Vagina (tissue), 2 donors: Measurements from ENCODE around the gene MIXL1. TPM values are rescaled to one million over a fixed set of nuclear protein-coding genes. Genes with fewer than 3 reads are reported as not detected.
"Not testable (repeated sequence)": the region's sequence is repeated elsewhere in the genome, so short reads cannot be mapped to it uniquely, and the experiment has no call there.

Experiments used
- DNase-seq, 2 donors: peaks; one replicate each; pipeline ENCODE4 v3.0.0-alpha.2; 2017; ENCODE audit errors: extremely low spot score in 2 of 2
- H3K27ac ChIP-seq: fragments of 200-600 bp; sonication (generic); one replicate; pipeline ENCODE4 v1.5.1; 2019
- H3K27me3 ChIP-seq: fragments of 200-600 bp; sonication (generic); one replicate; pipeline ENCODE4 v1.5.1; 2019
- H3K36me3 ChIP-seq, 2 donors: fragments of 200-600 bp; sonication (generic); one replicate each; pipeline ENCODE4 v1.5.1; 2017 to 2019
- H3K4me1 ChIP-seq: fragments of 200-600 bp; sonication (generic); one replicate; pipeline ENCODE4 v1.5.1; 2019
- H3K4me3 ChIP-seq, 2 donors: fragments of 200-600 bp; sonication (generic); 1 replicate in 1 of 2; 2 replicates in 1 of 2; pipeline ENCODE4 v1.5.1; 2016 to 2019
- H3K9me3 ChIP-seq: fragments of 200-600 bp; sonication (generic); one replicate; pipeline ENCODE4 v1.5.1; 2019
- POLR2A ChIP-seq, 2 donors: fragments of 450-650 bp; IDR thresholded peaks; one replicate each; pipeline ENCODE4 v1.6.1; 2017; ENCODE audit warnings: antibody characterized with exemption in 2 of 2, mild to moderate bottlenecking in 2 of 2, moderate library complexity in 2 of 2
- POLR2AphosphoS5 ChIP-seq, 2 donors: sonication (generic); formaldehyde crosslinking; IDR thresholded peaks; one replicate each; pipeline ENCODE4 v1.9.0; 2017; ENCODE audit warnings: antibody characterized with exemption in 2 of 2, mild to moderate bottlenecking in 2 of 2, low read depth in 1 of 2; ENCODE audit not compliant: insufficient read depth in 1 of 2
- intact Hi-C: fragments of 100-400 bp; cut with DNase I; formaldehyde crosslinking; loops from one replicate; pipeline ENCODE4 v1.15.1; 2023
- total RNA-seq: library from RNA; depleted of rRNA; stranded (reverse); fragments of >200 nt; gene quantifications from one replicate; pipeline ENCODE4 v1.2.3, GENCODE V29; 2016
- TF ChIP-seq, protein P1 (sequence below), 3 experiments: fragments of 450-650 bp in 2 of 3; fragments of 200-600 bp in 1 of 3; sonication (generic) in 1 of 3; IDR thresholded peaks; one replicate each; pipeline ENCODE4 v1.5.1; 2017 to 2019; ENCODE audit warnings: antibody characterized with exemption in 3 of 3, mild to moderate bottlenecking in 2 of 3, moderate library complexity in 2 of 3

MIXL1 gene
- total RNA-seq, 1 donor from 2014 or later = not detected

DNA sequence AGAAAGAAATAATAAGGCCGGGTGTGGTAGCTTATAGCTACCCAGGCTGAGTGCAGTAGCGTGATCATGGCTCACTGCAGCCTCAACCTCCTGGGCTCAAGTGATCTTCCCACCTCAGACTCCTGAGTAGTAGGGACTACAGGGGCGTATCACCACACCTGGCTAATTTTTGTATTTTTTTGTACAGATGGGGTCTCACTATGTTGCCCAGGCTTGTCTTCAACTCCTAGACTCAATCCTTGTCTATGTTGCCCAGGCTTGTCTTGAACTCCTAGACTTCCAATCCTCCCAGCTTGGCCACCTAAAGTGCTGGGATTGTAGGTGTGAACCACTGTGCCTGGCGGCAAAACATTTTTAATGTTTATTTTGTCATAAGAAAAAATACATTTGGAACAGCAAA is 30.5 kb downstream of the MIXL1 start:
- Histone ChIP-seq H3K4me3 (no peak overlapping the region), H3K9me3 (no peaks in the 10 kb centered on the region), H3K36me3 (peaks cover 0 to 5% of the 10 kb centered on the region in 2 donors), H3K27ac (no peak overlapping the region), H3K4me1 (no peaks in the 10 kb centered on the region), H3K27me3 (no peaks in the 10 kb centered on the region)
- TF ChIP-seq, protein P1, sequence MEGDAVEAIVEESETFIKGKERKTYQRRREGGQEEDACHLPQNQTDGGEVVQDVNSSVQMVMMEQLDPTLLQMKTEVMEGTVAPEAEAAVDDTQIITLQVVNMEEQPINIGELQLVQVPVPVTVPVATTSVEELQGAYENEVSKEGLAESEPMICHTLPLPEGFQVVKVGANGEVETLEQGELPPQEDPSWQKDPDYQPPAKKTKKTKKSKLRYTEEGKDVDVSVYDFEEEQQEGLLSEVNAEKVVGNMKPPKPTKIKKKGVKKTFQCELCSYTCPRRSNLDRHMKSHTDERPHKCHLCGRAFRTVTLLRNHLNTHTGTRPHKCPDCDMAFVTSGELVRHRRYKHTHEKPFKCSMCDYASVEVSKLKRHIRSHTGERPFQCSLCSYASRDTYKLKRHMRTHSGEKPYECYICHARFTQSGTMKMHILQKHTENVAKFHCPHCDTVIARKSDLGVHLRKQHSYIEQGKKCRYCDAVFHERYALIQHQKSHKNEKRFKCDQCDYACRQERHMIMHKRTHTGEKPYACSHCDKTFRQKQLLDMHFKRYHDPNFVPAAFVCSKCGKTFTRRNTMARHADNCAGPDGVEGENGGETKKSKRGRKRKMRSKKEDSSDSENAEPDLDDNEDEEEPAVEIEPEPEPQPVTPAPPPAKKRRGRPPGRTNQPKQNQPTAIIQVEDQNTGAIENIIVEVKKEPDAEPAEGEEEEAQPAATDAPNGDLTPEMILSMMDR (IDR thresholded peaks at IDR 0.05) = no peak
- TF ChIP-seq POLR2A (IDR thresholded peaks at IDR 0.05) (no peak), POLR2AphosphoS5 (IDR thresholded peaks at IDR 0.05; ENCODE audit: insufficient read depth in 1 of 2, low read depth in 1 of 2) (no peak)
- intact Hi-C loops = no loop called here
- DNase-seq = no peak

GRCh38 chr1:226255380-226255779 is 31.9 kb downstream of the MIXL1 start:
- H3K9me3 ChIP-seq = no peaks in the 10 kb centered on the region
- H3K4me3 ChIP-seq = no peak overlapping the region
- no peaks in the 10 kb centered on the region for H3K4me1 ChIP-seq
- no peaks in the 10 kb centered on the region for H3K27me3 ChIP-seq
- DNase-seq = no peak
- peaks cover 0 to 7% of the 10 kb centered on the region in 2 donors for H3K36me3 ChIP-seq
- TF ChIP-seq POLR2A (IDR thresholded peaks at IDR 0.05) (no peak), POLR2AphosphoS5 (IDR thresholded peaks at IDR 0.05; ENCODE audit: insufficient read depth in 1 of 2, low read depth in 1 of 2) (no peak)
- TF ChIP-seq, protein P1 (IDR thresholded peaks at IDR 0.05) = no peak
- H3K27ac ChIP-seq = no peak overlapping the region
- intact Hi-C loops = no loop called here

- no peak for DNase-seq
- no peaks in the 10 kb centered on the region for H3K4me1 ChIP-seq
- no peaks in the 10 kb centered on the region for H3K9me3 ChIP-seq
- no peaks in the 10 kb centered on the region for H3K27me3 ChIP-seq
- intact Hi-C loops = no loop called here
- peaks cover 0 to 7% of the 10 kb centered on the region in 2 donors for H3K36me3 ChIP-seq
- no peak overlapping the region for H3K27ac ChIP-seq
- no peak for TF ChIP-seq POLR2AphosphoS5 (IDR thresholded peaks at IDR 0.05; ENCODE audit: insufficient read depth in 1 of 2, low read depth in 1 of 2)
- TF ChIP-seq, protein P1 (IDR thresholded peaks at IDR 0.05) = no peak
- TF ChIP-seq POLR2A (IDR thresholded peaks at IDR 0.05) = no peak
- H3K4me3 ChIP-seq = no peak overlapping the region
Measured at GRCh38 chr1:226261818-226262217, 38.4 kb downstream of the MIXL1 start.

DNA sequence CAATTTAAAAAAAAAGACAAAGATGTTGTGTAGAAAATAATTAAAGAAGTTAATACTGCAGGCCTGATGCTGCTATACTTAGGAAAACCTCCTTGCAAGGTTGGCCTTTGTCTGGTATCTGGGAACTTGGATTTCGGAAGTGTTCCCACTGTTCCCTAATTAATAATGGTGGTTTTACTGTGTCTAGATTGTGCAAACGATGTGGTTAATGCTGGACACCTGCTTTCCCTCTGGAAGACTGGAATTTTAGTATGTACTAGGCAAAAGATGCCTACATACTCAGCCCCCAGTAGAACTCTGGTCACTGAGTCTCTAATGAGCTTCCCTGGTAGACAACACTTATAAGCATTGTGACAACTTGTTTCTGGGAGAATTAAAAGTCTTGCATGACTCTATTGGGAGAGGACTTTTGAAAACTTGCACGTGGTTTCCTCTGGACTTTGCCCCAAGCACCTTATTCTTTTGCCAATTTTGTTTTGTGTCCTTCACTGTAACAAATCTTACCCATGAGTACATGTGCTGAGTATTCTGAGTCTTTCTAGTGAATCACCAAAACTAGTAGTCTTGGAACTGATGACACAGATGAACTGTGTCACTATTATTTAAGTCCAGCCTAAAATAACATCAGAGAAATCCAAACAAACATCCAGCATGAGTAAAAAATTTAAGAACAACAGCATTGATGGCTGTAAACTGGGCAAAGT is 45.1 kb downstream of the MIXL1 start:
- DNase-seq = no peak
- no peaks in the 10 kb centered on the region for H3K27me3 ChIP-seq
- no peaks in the 10 kb centered on the region for H3K36me3 ChIP-seq
- no peak overlapping the region for H3K27ac ChIP-seq
- no peaks in the 10 kb centered on the region for H3K9me3 ChIP-seq
- TF ChIP-seq, protein P1 (IDR thresholded peaks at IDR 0.05) = no peak
- TF ChIP-seq POLR2A (IDR thresholded peaks at IDR 0.05) (no peak), POLR2AphosphoS5 (IDR thresholded peaks at IDR 0.05; ENCODE audit: insufficient read depth in 1 of 2, low read depth in 1 of 2) (no peak)
- H3K4me1 ChIP-seq = no peaks in the 10 kb centered on the region
- intact Hi-C loops = no loop called here
- H3K4me3 ChIP-seq = no peak overlapping the region

GRCh38 chr1:226272233-226272902 is 48.9 kb downstream of the MIXL1 start:
- H3K4me1 ChIP-seq, intact Hi-C loops, H3K36me3 ChIP-seq, H3K9me3 ChIP-seq, H3K4me3 ChIP-seq, H3K27me3 ChIP-seq, H3K27ac ChIP-seq, DNase-seq: not testable (repeated sequence)
